Cerebellar cortex (tissue), 1 donor: ENCODE measurements around the gene NUAK1.

Experiments used
- DNase-seq: peaks from one replicate; pipeline ENCODE4 v3.0.0-alpha.2; 2015; ENCODE audit warnings: low spot score

Gene NUAK1

DNA sequence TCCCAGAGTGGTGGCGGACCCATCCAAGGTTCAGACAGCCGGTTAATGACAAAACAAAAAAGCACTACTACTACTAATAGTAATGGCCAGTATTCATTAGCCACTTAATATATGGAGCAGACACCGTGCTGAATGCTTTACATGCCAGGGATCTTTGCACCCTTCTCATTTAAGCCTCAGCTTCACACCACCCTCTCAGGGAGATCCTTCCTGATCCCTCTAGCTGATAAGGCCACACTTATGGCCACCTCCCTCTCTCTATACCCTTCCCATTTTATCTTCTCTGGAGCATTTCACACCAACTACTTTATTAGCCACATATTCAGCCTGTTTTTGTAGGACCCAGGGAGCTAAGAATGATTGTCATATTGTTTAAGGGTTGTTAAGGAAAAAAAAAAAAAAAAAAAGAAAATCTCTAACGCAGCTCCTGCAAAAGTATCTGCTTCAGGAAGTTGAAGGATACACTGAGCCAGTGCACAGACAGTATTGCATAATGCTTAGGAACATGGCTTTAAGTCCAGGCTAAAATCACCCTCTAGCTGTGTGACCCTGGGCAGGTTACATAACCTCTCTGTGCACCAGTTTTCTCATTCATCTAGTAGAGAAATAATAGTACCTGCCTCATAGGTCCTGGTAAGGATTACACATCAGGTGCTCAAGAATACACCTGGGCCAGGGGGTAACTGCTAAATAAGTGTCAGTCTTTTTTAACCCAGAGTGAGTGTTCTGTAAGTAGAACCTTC, 29.4 kb downstream of the NUAK1 start:
- DNase-seq = no peak

DNA sequence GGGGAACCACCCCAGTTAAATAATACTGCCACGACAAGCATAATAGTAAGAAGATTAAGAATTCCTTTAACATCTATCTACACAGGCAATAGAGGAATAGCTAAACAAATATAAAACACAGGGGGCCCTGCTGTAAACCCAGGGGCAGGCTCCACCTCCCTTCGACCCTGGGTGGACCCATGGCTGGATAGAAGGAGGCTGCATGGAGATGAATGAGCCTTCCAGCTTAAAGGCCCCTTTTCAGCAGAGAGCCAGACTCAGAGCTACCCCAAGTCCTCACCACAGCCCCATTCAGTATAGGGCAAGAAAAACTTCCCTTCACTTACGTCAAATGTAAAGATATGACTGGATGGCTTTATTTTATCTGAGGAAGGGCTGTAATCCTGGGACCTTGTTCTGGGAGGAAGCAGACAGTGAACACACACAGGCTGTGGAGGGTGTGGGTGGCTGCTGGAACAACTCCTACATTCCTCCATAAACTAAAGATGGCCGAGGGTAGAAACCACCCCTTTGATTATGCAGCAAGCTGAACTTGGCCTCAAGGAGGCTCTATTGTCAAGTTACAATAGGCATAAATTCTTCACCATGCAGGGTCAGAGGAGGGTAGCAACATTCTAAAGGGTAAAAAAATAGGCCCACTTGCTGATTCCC, 30.4 kb downstream of the NUAK1 start:
- no peak for DNase-seq

DNA sequence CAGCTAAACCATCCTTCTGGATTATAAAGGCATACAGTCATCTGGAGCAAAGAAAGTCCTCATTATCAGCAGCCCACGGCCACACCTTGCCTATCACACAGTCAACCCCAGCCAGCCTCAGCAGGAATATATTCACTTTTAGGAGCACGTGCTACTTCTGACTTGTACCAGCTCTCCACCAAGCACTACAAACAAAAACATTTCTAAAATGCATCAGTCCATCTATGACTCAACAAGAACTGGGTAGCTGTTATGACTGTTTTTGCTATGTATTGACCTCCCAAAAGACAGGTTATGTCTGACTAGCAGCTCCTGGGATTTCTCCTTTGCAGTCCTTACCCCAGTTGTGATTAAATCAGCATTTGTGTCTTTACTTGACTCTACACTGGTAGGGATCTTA, 31.2 kb downstream of the NUAK1 start:
- peak; percentile 25 for DNase-seq

DNA sequence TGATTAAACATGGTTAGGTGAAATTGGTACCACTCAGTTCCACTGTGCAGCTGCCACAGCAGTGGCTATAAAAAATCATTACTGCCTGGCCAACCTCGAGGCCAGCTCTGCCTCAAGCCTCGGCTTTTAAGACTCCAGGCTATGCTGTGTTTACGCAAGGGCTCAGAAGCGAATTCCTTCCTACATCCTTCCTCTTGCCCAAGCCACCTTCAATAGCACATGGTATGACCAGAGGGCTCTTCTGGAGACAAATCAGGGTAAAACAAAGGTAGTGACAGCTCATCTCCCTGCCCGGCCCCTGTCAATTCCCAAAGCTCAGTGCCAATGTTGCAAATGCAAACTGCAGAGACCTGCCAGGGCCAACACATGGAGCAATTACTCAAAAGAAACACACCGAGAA, 31.9 kb downstream of the NUAK1 start:
- peak; percentile 64 for DNase-seq

DNA sequence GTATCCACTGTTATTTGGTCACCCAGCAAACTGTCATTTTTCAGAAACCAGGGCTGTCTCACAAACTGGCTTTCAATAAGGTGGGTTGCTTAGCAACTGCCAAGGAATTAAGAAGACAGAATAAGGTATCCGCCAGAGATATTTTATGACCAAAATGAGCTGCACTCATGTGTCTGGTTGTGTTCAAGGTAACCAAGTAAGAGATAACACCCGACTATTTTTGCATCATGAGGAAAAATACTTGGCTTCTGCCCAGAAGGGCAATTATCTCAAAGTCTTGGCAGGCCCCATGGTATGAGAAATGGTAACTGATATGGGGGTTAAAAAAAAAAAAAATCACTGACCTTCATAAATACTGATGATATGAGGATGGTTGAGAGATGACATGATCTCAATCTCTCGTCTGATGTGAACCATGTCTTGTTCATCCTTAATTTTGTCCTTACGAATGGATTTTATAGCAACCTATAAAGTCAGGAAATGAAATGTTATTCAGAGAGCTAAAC, 32.6 kb downstream of the NUAK1 start:
- DNase-seq = peak; percentile 61

DNA sequence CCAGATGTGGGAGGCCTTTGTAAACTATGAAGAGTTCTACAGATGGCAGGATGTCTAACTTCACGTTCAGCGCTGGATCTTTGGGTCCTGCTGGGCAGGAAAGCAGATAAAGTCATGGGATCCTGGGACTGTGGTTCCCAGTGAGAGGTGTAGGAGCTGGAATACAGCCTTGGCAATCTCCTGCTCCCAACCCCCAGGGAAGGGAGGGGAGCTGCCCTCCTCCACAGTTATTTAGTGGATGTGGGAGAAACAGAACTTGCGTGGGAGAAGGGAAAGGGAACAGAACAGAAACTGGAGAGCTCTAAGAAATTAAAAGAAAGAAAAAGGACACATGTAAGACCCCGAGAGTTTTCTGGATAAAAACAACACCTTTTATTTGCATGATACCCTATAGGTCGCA, 37.0 kb downstream of the NUAK1 start:
- no peak for DNase-seq

DNA sequence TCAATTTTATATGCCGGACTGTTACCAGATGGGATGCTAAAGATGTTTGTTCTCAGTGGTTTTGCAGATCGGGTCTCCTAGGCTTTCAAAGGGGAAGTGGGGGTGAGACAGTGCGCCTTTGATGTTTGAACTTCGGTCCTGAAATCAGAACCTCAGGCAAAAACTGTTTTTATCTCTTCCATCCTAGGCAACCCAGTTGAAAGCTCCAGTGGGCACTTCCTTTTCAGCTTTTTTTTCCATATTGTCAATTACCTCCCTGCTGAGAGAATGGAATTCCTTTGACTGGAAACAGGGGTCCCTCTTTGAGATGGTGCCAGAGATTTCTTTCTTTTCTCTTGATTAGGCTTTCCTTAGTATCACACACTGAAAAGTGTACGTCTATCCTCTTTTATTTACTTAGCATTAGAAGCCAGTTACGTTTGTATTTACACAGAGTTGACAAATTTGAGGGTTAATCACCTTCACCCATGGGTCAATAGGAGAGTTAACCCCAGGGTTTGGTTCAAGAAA, 40.0 kb downstream of the NUAK1 start:
- DNase-seq = no peak

DNA sequence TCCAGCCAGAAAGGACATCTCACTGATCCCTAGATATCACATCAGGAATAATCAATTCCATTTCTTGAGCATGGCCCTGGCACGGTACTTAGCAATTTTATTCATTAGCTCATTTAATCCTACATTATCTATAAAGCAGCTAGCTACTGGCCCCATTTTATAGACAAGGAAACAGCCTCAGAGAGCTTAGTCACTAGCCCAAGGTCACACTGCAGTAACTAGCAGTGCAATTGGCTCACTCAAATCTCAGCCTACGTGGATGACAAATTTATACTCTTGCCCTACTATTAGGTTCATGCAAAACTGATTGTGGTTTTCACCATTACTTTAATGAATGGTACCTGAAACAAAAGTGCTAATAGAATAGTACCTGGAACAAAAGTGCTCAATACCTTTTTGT, 41.7 kb downstream of the NUAK1 start:
- DNase-seq = no peak

DNA sequence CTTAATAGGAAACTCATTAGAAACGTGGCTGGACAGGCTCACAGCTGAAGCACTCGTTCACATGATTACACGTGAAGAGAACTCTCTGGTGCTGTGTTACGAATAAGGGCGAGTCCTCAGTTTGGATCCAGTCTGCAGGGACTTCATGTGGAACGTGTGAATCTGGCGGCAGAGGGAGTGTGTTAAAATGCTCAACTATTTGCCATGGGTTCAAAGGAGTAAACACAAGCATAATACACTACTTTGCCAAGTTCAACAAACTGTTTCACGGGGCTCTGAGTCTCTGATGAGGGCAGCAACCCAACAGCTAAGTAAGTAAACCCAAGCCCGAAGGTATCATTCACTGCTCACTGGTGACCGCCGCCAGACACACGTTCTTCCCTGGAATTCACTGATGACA, 42.4 kb downstream of the NUAK1 start:
- no peak for DNase-seq

DNA sequence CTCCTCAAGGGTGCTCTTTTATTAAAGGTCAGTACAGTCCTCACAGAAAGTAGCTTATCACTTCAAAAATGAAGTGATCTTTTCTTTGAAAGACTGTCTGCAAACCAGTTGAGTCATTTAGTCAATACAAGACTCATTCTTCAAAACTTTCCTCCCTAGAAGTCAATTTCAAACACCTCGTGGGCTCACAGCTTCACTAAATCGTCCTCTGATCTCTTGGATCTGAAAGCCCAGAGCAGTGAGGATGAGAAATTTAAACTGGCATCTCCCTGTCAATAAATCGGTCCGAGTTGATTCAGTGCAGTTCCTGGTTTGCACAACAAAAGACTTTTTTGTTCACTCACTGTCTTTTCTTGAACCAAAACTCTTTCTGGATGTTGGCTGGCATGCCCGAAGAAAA, 44.5 kb downstream of the NUAK1 start:
- DNase-seq = no peak

DNA sequence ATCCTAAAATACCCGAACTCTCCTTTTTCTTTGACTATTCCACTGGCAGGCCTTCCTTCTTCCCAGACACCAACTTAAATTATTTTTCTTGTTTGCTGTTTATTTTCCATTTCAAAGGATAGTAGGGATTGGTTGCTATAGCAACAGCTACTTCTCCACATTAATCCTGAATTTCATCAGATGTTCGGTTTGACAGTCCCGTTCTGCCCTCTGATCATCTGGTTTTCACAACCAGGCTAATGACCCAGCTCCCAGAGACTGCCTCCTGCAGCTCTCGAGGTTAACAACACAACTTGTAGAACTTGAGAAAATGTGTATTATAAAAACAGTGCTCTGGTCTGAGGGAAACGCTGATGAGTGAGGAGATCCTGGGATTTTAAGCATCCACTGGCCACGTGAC, 45.5 kb downstream of the NUAK1 start:
- no peak for DNase-seq

DNA sequence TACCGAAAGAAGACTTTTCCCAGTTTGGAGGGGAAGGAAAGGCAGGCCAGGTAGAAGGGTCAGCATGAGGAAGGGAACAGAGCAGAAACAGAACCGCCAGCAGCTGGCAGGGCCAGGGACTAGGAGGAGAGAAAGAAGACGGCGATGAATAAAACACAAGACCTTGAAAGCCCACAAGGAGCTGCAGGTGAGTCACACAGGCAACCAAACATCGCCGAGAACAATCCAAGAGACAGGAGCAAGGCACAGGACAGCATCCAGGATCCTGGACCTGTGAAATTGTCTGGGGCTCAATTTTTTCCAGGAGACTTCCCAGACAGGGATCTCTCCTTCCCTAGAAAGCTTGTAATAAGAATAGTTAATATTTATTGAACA, 47.3 kb downstream of the NUAK1 start:
- no peak for DNase-seq

DNA sequence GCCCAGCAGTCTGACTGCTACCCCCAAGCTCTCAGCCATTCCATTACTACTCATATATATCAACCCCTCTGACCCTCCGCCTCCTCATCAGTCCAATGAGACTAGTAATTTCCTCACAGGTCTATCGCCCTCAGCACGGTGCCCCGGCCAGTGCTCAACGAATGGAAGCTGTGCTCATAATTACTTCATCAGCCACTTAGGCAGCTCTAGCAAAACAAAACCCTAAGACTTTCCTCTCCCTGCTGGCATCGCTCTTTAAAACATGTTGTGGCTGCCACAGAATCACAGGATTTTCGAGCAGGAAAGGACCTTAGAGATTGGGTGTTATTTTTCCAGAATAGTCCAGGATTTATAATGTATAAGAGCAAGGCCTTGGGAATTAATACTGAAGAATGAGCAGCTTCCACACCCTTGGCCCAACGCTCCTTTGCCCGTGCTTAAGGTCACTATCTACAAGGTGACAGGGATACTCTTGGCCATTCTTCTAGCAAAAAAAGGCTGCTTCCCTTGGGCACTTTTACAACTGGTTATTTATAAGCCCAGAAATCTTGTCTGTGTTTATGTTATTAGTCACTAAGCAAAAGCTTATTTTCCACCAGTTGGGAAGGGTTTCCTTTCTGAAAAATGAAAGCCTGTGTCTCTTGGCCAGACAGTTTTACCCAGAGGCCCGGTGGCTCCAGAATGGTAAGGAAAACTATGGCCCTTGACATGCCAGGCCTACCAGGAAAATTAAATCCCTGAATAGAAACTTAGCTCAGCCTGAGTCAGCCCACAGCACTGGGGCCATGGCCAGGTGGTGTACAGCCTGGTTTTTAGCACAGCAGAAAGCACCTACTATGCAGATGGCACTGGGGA, 47.9 kb downstream of the NUAK1 start:
- no peak for DNase-seq

DNA sequence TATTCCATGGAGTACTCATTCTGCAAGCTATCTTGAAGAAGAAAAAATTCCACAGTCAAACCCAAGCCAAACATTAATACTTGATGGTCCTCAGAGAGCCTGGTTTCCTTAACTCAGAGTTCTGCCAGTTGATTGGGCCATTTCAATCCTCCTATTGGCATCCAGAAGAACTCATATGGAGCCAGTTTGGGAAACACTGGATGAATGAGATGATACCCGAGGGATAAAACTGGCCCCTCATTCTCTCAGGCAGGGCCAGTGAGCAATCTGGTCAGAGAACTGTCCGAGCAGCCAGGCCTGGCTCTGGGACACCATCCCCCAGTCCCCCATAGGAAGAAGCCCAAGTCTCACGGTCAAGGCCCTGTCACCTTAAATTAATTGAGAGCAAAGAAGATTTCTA, 48.8 kb downstream of the NUAK1 start:
- DNase-seq = no peak

DNA sequence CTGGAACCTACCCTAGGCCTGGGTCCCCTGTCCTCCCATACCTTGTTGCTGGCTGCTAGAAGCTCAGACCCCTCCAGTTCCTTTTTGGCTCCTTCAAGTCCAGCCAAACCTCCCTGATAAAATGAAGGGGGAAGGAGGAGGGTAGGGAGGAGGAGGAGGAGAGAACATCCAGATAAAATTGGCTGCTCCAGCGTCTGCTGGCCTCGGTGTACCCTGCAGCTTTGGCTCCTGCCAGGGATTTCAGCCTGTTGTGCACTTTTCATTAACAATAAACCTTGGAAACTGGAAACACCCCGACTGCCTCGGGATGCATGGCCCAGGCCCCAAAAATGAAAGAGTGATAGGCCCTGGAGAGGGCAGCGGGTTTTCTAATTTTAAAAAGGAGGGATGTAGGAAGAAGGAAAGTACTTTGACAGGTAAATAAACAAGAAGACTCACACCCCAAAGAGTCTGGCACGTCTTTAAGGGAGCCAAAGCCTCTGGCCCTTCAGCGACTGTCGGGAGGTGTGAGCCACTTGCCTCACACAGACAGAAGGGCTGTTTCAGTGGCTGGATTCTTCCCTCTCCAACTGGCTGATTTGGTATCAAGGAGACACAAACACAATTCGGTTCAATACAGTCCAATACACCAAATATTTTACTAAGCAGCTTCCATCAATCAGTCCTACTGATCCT, 49.8 kb downstream of the NUAK1 start:
- no peak for DNase-seq

DNA sequence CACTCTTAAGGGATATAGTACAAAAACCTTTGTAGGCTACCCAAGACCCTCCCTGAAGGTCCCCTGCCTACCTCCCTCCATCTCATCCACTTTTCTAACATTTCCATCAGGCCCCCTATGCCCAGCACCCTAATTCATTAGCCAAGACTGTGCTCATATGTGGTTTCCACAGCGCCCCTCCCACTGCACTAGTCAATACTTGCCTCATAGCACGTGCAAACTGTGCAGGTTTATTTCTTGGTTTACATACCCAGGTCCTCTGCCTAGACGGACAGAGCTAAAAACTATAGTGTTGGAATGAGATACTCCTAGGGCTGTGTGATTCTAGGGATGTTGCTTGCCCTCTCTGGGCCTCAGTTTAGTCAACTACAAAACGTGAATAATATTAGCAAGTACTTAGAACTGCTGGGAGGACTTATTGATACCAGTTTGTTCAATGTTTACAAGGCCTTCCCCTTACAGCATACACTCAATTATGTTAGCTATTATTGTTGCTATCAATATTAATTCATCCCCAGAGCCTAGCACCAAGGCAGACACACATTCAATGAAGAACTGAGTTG, 50.4 kb downstream of the NUAK1 start:
- no peak for DNase-seq

DNA sequence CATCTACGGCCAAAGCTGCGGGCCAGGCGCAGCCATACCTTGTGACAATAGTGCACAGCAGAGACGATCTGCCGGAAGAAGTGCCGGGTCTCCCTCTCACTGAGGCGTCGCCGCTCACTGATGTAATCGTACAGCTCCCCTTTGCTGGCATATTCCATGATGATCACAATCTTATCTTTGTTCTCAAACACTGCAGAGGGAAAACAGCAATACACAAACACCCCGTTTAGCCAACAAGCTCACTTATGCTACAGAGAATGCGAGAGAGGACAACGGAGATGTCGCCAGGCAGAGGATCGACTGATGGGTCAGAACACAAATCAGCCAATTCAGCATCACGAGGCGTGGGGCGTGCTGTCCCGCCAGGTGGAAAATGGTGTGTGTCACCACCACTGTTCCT, 52.1 kb downstream of the NUAK1 start:
- DNase-seq = no peak

DNA sequence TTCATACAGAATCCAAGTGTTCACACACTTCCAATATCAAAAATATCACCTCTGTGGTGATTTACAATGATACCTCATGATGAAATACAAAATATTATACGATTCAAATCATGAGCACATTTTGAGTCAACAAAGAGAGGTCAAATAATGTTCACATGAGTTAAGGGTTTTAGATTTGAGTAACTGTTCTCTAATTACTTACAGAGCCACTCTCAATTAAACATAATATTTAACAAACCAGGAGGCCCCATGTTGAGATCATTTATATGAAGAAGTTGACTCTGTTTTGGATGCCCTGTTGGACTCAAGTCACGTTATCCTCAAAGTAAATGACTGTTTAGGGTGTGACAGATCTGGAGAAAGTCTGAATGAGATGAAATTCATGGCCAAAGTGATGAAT, 53.5 kb downstream of the NUAK1 start:
- DNase-seq = no peak

DNA sequence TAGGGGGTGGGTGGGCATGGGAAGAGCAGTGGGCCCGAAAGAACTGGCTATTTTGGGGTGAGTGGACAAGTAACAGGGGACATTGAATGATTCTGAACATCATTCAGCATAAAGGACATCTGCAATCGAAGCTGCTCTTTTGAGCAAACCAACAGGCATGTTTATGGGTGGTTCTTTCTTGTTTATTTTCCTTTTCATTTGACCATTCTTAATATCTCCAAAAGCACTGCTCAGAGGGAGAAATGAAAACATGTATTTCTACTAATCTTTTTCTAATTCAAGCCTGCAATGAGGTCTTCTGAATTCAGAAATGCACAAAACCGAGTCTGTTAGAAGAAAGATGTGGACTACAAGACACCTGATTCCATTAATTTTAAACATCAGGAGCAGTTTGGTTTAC, 54.0 kb downstream of the NUAK1 start:
- no peak for DNase-seq

DNA sequence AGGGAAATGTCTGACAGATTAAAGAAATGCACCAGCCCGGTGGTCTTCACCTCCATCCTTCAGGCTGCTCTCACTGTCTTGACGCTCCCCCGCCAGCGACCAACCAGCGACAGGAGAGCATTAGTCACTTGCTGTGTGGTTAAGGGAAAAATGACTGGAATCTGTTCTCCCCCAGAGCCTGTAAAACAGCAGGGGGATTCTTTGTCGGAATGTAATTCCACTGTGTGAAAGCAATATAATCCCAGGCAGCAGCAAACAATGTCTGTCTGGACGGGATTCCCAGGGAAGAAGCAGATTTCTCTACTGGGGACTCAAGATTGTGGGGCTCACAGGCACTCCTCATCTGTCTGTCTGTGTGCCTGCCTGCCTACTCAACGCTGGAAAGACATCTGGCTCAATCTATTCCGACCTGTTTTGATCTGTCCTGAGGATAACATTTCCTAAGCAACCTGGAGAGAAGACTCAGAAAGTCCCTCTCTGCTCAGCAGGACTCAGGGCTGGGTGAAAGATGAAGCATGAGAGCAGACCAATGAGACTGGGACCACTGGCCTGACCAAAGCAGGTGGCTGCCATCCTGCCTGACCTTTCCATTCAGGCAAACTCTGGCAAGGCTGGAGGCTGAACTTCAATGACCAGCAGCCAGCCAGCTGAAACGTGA, 54.6 kb downstream of the NUAK1 start:
- DNase-seq = peak; percentile 65
